Ishikawa (cell line): Measurements from ENCODE around the gene GPRC5D.

Experiments
- CEBPB ChIP-seq: IDR thresholded peaks from 2 replicates; pipeline ENCODE4 v1.6.1; 2012
- CREB1 ChIP-seq: IDR thresholded peaks from 2 replicates; pipeline ENCODE4 v1.6.1; 2012; ENCODE audit warnings: low read depth
- EGR1 ChIP-seq: IDR thresholded peaks from 2 replicates; pipeline ENCODE4 v1.6.1; 2012
- MAX ChIP-seq: IDR thresholded peaks from 2 replicates; pipeline ENCODE4 v1.6.1; 2012
- RAD21 ChIP-seq: IDR thresholded peaks from 2 replicates; pipeline ENCODE4 v1.6.1; 2012; ENCODE audit warnings: low read depth
- REST ChIP-seq: IDR thresholded peaks from 2 replicates; pipeline ENCODE4 v1.6.1; 2012; ENCODE audit warnings: low read depth, mild to moderate bottlenecking
- TAF1 ChIP-seq: IDR thresholded peaks from 2 replicates; pipeline ENCODE4 v1.6.1; 2012; ENCODE audit warnings: low read depth, mild to moderate bottlenecking
- TEAD4 ChIP-seq: IDR thresholded peaks from 2 replicates; pipeline ENCODE4 v1.6.1; 2012
- ZBTB7A ChIP-seq: IDR thresholded peaks from 2 replicates; pipeline ENCODE4 v1.6.1; 2012; ENCODE audit warnings: low read depth

- TF ChIP-seq ZBTB7A, result no peak
- TF ChIP-seq EGR1, result no peak
- TF ChIP-seq TEAD4, result no peak
- TF ChIP-seq RAD21, result no peak
- no peak for TF ChIP-seq REST
- no peak for TF ChIP-seq TAF1
- no peak for TF ChIP-seq MAX
- no peak for TF ChIP-seq CEBPB
- TF ChIP-seq CREB1, result no peak
Observed at GRCh38 chr12:12987421-12987820, 35.5 kb upstream of the GPRC5D start.
